B cell (primary cell): Measurements from ENCODE around the gene PARD3. TPM values are rescaled to one million over a fixed set of nuclear protein-coding genes. Genes with fewer than 3 reads are reported as not detected.

Experiments
- ATAC-seq: fragments of 200-7000 bp; cut with Tn5 transposase; one replicate; pipeline ENCODE4 v1.10.0; 2021; ENCODE audit warnings: low read depth, mild to moderate bottlenecking, moderate number of reproducible peaks, moderate library complexity
- CTCF ChIA-PET: fragments of 350-600 bp; sonication (Branson Sonifier 250); formaldehyde crosslinking; loops from one replicate; lab custom pipeline; 2021; ENCODE audit warnings: antibody characterized with exemption, inconsistent platforms; lab: Charles Lee
- POLR2A ChIA-PET: fragments of 350-600 bp; sonication (Branson Sonifier 250); formaldehyde crosslinking; loops from one replicate; lab custom pipeline; 2021; ENCODE audit warnings: antibody characterized with exemption; lab: Charles Lee
- DNase-seq: peaks from one replicate; pipeline ENCODE4 v3.0.0; 2013
- H2AFZ ChIP-seq: 2 replicates; pipeline ENCODE4 v1.6.1; 2012; ENCODE audit warnings: mild to moderate bottlenecking, low read depth, low read length; ENCODE audit not compliant: insufficient read depth, poor library complexity, severe bottlenecking
- H3K27ac ChIP-seq, 2 donors: 1 replicate in 1 of 2; 2 replicates in 1 of 2; pipeline ENCODE4 v1.5.1; 2012 to 2013; ENCODE audit warnings: low read length in 2 of 2, mild to moderate bottlenecking in 2 of 2, moderate library complexity in 1 of 2
- H3K27me3 ChIP-seq, 4 experiments: fragments of 200-600 bp in 1 of 4; sonication (generic) in 1 of 4; replicated peaks in 1 of 4; 1 replicate in 2 of 4; 2 replicates in 2 of 4; pipeline versions ENCODE4 v1.6.1 to v1.7.0; 2013 to 2016; ENCODE audit warnings: low read length in 3 of 4, mild to moderate bottlenecking in 2 of 4, mixed read lengths in 1 of 4, moderate library complexity in 1 of 4; ENCODE audit not compliant: insufficient read depth in 4 of 4, control insufficient read depth in 3 of 4; ENCODE audit errors: control extremely low read depth in 1 of 4
- H3K36me3 ChIP-seq, 2 experiments: replicated peaks in 1 of 2; 1 replicate in 1 of 2; 2 replicates in 1 of 2; pipeline versions ENCODE4 v1.6.1 to v1.7.1; 2013; ENCODE audit warnings: low read length in 1 of 2; ENCODE audit not compliant: insufficient read depth in 2 of 2, control insufficient read depth in 1 of 2; ENCODE audit errors: control extremely low read depth in 1 of 2, extremely low read depth in 1 of 2
- H3K4me1 ChIP-seq, 2 donors: fragments of 200-600 bp in 1 of 2; sonication (generic) in 1 of 2; 1 replicate in 1 of 2; 2 replicates in 1 of 2; pipeline versions ENCODE4 v1.5.1 to v1.6.1; 2013 to 2017; ENCODE audit warnings: low read length in 2 of 2; ENCODE audit not compliant: control insufficient read depth in 2 of 2, insufficient read depth in 2 of 2
- H3K4me2 ChIP-seq: replicated peaks from 2 replicates; pipeline ENCODE3; 2012; ENCODE audit warnings: mild to moderate bottlenecking, low read depth, low read length; ENCODE audit not compliant: poor library complexity, severe bottlenecking
- H3K4me3 ChIP-seq, 5 experiments: fragments of 200-600 bp in 1 of 5; sonication (generic) in 1 of 5; 1 replicate in 3 of 5; 2 replicates in 2 of 5; pipeline versions ENCODE4 v1.5.1 to v1.7.0; 2011 to 2016; ENCODE audit warnings: low read length in 4 of 5, mild to moderate bottlenecking in 4 of 5, low read depth in 2 of 5, control low read depth in 1 of 5, moderate library complexity in 1 of 5; ENCODE audit not compliant: insufficient read depth in 1 of 5; ENCODE audit errors: control extremely low read depth in 1 of 5, extremely low read depth in 1 of 5
- H3K79me2 ChIP-seq: fragments of 200-600 bp; sonication (generic); one replicate; pipeline ENCODE4 v1.6.0; 2016; ENCODE audit warnings: low read length; ENCODE audit not compliant: control insufficient read depth, insufficient read depth
- H3K9ac ChIP-seq: fragments of 200-600 bp; sonication (generic); 2 replicates; pipeline ENCODE4 v1.6.1; 2017; ENCODE audit warnings: mild to moderate bottlenecking, low read length, moderate library complexity
- H3K9me3 ChIP-seq, 3 donors: one replicate each; pipeline versions ENCODE4 v1.6.1 to v1.7.1; 2013; ENCODE audit warnings: low read length in 2 of 3; ENCODE audit not compliant: control insufficient read depth in 2 of 3, insufficient read depth in 1 of 3; ENCODE audit errors: control extremely low read depth in 1 of 3
- H4K20me1 ChIP-seq: 2 replicates; pipeline ENCODE4 v1.6.0; 2012; ENCODE audit warnings: mild to moderate bottlenecking, low read length; ENCODE audit not compliant: insufficient read depth, control insufficient read depth, poor library complexity, severe bottlenecking
- H3K27ac Mint-ChIP-seq: one replicate; pipeline ENCODE4 v1.8.0; 2021; ENCODE audit warnings: mixed read lengths
- H3K27me3 Mint-ChIP-seq: one replicate; pipeline ENCODE4 v1.8.0; 2021; ENCODE audit warnings: mixed read lengths
- H3K4me1 Mint-ChIP-seq: one replicate; pipeline ENCODE4 v1.8.0; 2021; ENCODE audit warnings: mixed read lengths
- H3K4me3 Mint-ChIP-seq: one replicate; pipeline ENCODE4 v1.8.0; 2021; ENCODE audit warnings: mixed read lengths
- H3K9me3 Mint-ChIP-seq: one replicate; pipeline ENCODE4 v1.8.0; 2022; ENCODE audit warnings: mixed read lengths; ENCODE audit not compliant: insufficient read depth
- EZH2 ChIP-seq: IDR thresholded peaks from 2 replicates; pipeline ENCODE4 v1.6.1; 2012; ENCODE audit warnings: borderline replicate concordance, low read depth, mild to moderate bottlenecking, moderate library complexity, low read length; ENCODE audit not compliant: insufficient read depth, poor library complexity, severe bottlenecking
- WGBS: methylation state at CpG from one replicate; pipeline ENCODE4 v1.1.5; 2013; ENCODE audit warnings: missing lambda C conversion rate; ENCODE audit not compliant: insufficient coverage; 5-methylcytosine and 5-hydroxymethylcytosine counted together
- intact Hi-C: fragments of 100-400 bp; cut with micrococcal nuclease; formaldehyde crosslinking; loops from one replicate; pipeline ENCODE4 v1.10.0; 2022
- polyA plus RNA-seq: library from polyadenylated mRNA; depleted of rRNA; stranded (reverse); fragments of >200 nt; gene quantifications from 2 replicates; pipeline ENCODE4 v1.2.3, GENCODE V29; 2012
- total RNA-seq, 2 donors: library from RNA; stranded (reverse); fragments of 120-200 nt in 1 of 2; gene quantifications; 1 replicate in 1 of 2; 2 replicates in 1 of 2; pipeline versions ENCODE4 v1.2.3 to v1.2.4, GENCODE V29; 2013 to 2022
- TF ChIP-seq, protein P1 (sequence below): fragments of 200-600 bp; IDR thresholded peaks from one replicate; pipeline ENCODE4 v1.8.0; 2022; ENCODE audit warnings: antibody characterized with exemption, mild to moderate bottlenecking

PARD3 gene
- total and polyA plus RNA-seq, 2 donors (not counting 1 experiment from before 2014, with no cell fraction given): not detected

DNA sequence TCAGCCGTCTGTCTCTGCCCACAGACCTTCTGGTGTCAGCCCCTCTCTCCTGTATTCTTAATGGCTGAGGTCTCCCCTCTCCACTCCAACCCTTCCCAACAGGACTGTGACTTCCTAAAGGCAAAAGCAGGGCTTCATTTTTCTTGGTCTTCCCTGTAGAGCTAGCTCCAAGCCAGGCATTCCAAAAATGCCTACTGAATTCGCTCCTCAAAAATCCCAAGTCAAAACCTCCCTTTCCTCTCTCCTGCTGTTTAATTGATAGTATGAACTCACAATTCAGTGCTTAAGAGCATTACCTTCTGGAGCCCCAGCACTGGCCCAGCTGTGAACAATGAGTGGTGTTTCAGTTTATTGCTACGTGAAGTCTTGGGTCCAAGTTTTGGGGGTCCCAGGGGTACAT lies 628.4 kb downstream of the PARD3 start:
- no peak for DNase-seq
- Histone ChIP-seq H3K9me3 (peaks cover 0 to 1% (median 0%) of the 10 kb centered on the region in 3 donors), H3K4me1 (no peaks in the 10 kb centered on the region), H2AFZ (no peak overlapping the region), H3K79me2 (no peaks in the 10 kb centered on the region), H4K20me1 (no peaks in the 10 kb centered on the region), H3K4me2 (no peak overlapping the region), H3K27me3 (no peaks in the 10 kb centered on the region), H3K4me3 (no peak overlapping the region), H3K9ac (no peak overlapping the region), H3K36me3 (no peaks in the 10 kb centered on the region), H3K27ac (no peak overlapping the region)
- H3K27me3 Mint-ChIP-seq: no peaks in the 10 kb centered on the region
- 90% methylated on average over 2 of the region's 3 CpGs for WGBS
- peaks cover 3% of the 10 kb centered on the region for H3K9me3 Mint-ChIP-seq
- POLR2A ChIA-PET: no interaction called here
- H3K4me3 Mint-ChIP-seq: no peak overlapping the region
- CTCF ChIA-PET: no interaction called here
- no peak overlapping the region for H3K27ac Mint-ChIP-seq
- intact Hi-C loops: no loop called here
- ATAC-seq: no peak
- TF ChIP-seq, protein P1, sequence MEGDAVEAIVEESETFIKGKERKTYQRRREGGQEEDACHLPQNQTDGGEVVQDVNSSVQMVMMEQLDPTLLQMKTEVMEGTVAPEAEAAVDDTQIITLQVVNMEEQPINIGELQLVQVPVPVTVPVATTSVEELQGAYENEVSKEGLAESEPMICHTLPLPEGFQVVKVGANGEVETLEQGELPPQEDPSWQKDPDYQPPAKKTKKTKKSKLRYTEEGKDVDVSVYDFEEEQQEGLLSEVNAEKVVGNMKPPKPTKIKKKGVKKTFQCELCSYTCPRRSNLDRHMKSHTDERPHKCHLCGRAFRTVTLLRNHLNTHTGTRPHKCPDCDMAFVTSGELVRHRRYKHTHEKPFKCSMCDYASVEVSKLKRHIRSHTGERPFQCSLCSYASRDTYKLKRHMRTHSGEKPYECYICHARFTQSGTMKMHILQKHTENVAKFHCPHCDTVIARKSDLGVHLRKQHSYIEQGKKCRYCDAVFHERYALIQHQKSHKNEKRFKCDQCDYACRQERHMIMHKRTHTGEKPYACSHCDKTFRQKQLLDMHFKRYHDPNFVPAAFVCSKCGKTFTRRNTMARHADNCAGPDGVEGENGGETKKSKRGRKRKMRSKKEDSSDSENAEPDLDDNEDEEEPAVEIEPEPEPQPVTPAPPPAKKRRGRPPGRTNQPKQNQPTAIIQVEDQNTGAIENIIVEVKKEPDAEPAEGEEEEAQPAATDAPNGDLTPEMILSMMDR: no peak
- H3K4me1 Mint-ChIP-seq: no peaks in the 10 kb centered on the region

DNA sequence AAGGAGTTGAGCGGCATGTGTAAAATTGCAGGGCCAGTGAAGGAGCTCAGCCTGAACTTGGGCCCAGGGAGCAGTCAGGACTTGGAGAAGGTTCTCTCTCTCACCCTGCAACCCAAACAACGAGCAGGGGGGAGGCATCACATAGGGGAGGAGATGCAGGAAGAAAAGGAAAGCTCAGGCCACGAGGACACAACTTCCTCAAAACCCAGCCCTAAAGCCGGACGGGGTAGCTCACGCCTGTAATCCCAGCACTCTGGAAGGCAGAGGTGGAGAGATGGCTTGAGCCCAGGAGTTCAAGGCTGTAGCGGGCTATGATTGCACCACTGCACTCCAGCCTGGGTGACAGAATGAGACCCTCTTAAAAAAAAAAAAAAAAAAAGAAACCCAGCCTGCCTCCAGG lies 629.1 kb downstream of the PARD3 start:
- H3K27ac ChIP-seq: no peak overlapping the region
- peaks cover 3% of the 10 kb centered on the region for H3K9me3 Mint-ChIP-seq
- no peaks in the 10 kb centered on the region for H3K36me3 ChIP-seq
- CTCF ChIA-PET: no interaction called here
- ATAC-seq (no peak), DNase-seq (no peak)
- H3K27me3 Mint-ChIP-seq: no peaks in the 10 kb centered on the region
- H3K4me3 ChIP-seq: no peak overlapping the region
- TF ChIP-seq EZH2: no peak
- TF ChIP-seq, protein P1: no peak
- H4K20me1 ChIP-seq: no peaks in the 10 kb centered on the region
- no peak overlapping the region for H3K9ac ChIP-seq
- no peak overlapping the region for H2AFZ ChIP-seq
- no peaks in the 10 kb centered on the region for H3K4me1 Mint-ChIP-seq
- POLR2A ChIA-PET: no interaction called here
- 49% methylated on average over 5 of the region's 7 CpGs for WGBS
- no peaks in the 10 kb centered on the region for H3K4me1 ChIP-seq
- no peaks in the 10 kb centered on the region for H3K27me3 ChIP-seq
- H3K4me2 ChIP-seq: no peak overlapping the region
- H3K27ac Mint-ChIP-seq: no peak overlapping the region
- H3K9me3 ChIP-seq: peaks cover 0 to 1% (median 0%) of the 10 kb centered on the region in 3 donors
- no peaks in the 10 kb centered on the region for H3K79me2 ChIP-seq
- H3K4me3 Mint-ChIP-seq: no peak overlapping the region
- intact Hi-C loops: no loop called here
